ENCODE data around the gene KRTDAP. TPM values are rescaled to one million over a fixed set of nuclear protein-coding genes. Genes with fewer than 3 reads are reported as not detected.

Gene KRTDAP
- total and polyA plus RNA-seq, 9 of the 15 experiments (the other 6 are each of a cell fraction or from before 2014, with no cell fraction given) = not detected

DNA sequence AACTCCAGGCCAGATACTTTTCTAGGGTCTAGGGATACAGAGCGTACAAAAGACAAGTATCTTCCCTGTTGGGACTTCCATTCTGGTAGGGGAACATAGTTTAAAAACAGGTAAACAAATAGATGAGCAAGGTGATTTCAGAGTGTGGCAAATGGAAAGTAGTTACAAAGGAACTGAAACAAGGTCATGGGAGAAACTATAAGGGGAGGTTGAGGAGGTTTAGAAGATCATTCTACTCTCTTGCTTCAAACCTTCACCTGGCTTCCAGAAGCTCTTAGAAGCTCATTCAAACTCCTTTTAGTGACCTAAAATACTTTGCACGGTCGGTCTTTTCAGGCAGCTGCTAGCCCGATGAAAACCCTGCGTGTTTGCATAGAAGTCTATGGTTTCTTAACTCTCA, 33.1 kb downstream of the KRTDAP start (continued):
- TF ChIP-seq, protein P1, sequence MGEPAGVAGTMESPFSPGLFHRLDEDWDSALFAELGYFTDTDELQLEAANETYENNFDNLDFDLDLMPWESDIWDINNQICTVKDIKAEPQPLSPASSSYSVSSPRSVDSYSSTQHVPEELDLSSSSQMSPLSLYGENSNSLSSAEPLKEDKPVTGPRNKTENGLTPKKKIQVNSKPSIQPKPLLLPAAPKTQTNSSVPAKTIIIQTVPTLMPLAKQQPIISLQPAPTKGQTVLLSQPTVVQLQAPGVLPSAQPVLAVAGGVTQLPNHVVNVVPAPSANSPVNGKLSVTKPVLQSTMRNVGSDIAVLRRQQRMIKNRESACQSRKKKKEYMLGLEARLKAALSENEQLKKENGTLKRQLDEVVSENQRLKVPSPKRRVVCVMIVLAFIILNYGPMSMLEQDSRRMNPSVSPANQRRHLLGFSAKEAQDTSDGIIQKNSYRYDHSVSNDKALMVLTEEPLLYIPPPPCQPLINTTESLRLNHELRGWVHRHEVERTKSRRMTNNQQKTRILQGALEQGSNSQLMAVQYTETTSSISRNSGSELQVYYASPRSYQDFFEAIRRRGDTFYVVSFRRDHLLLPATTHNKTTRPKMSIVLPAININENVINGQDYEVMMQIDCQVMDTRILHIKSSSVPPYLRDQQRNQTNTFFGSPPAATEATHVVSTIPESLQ (CRISPR knock-in tag; IDR thresholded peaks at IDR 0.05) = no peak
- TF ChIP-seq ZNF316 (IDR thresholded peaks at IDR 0.05) (no peak), HNRNPLL (IDR thresholded peaks at IDR 0.05; ENCODE audit: low read depth, low read length, poor library complexity, severe bottlenecking) (no peak), ZNF551 (CRISPR knock-in tag; IDR thresholded peaks at IDR 0.05) (no peak)
- TF ChIP-seq, protein P2, sequence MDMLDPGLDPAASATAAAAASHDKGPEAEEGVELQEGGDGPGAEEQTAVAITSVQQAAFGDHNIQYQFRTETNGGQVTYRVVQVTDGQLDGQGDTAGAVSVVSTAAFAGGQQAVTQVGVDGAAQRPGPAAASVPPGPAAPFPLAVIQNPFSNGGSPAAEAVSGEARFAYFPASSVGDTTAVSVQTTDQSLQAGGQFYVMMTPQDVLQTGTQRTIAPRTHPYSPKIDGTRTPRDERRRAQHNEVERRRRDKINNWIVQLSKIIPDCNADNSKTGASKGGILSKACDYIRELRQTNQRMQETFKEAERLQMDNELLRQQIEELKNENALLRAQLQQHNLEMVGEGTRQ (CRISPR knock-in tag; IDR thresholded peaks at IDR 0.05) = no peak
- TF ChIP-seq, protein P3, sequence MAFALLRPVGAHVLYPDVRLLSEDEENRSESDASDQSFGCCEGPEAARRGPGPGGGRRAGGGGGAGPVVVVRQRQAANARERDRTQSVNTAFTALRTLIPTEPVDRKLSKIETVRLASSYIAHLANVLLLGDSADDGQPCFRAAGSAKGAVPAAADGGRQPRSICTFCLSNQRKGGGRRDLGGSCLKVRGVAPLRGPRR (CRISPR knock-in tag; IDR thresholded peaks at IDR 0.05) = no peak

DNA sequence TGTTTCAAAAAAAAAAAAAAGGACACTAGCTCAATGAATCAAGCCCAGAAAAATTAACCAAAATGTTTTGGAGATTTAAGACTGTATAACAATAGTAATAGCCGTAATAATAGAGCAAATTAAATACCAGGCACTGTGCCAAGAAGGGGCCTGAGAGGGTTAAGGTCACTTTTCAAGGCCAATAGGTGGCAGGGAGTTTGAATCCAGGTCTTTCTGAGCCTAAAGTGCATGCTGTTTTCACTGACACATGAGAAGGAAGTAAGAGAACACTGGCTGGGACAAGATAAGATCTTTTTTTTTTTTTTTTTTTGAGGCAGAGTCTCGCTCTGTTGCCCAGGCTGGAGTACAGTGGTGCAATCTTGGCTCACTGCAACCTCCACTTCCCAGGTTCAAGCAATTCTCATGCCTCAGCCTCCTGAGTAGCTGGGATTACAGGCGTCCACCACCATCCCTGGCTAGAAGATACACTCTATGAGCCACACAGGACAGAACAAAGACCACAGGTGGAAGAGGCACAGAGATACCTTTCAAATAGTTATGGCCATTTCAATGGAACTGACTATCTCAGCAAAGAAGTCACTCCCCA, 34.6 kb downstream of the KRTDAP start:
- no peaks in the 10 kb centered on the region for H4K20me1 ChIP-seq (replicated peaks; ENCODE audit: control insufficient read depth, insufficient read depth, low read length)
- WGBS (ENCODE audit: insufficient coverage, low coverage, missing lambda C conversion rate) = 13% methylated on average over 2 of the region's 3 CpGs
- no peaks in the 10 kb centered on the region for H3K4me1 ChIP-seq (replicated peaks in 1 of 2; ENCODE audit: control insufficient read depth in 2 of 2, insufficient read depth in 2 of 2, low read length in 2 of 2)
- in situ Hi-C loops (cut with MboI) = no loop called here
- H3K27ac ChIP-seq (ENCODE audit: extremely low read depth, low read depth, low read length) = no peak overlapping the region
- no peak overlapping the region for H2AFZ ChIP-seq (ENCODE audit: low read depth, low read length)
- no TSS peak for BruUV-seq (replicated peaks)
- H3K36me3 ChIP-seq (ENCODE audit: control insufficient read depth, insufficient read depth, low read length) = no peaks in the 10 kb centered on the region
- ChIA-PET CTCF (ENCODE audit: low intra/inter-chr PET ratio) (no interaction called here), POLR2A (interaction anchor here (0.6 kb wide), 1 partner anchor 494 kb away, joined by 3 read pairs; no protein-coding TSS in a partner anchor)
- H3K4me2 ChIP-seq (ENCODE audit: insufficient read depth, low read length) = no peak overlapping the region
- DNase-seq (ENCODE audit: extremely low read depth in 1 of 4, low spot score in 3 of 4) (no peak), ATAC-seq (no peak), FAIRE-seq (no peak)
- H3K79me2 ChIP-seq (ENCODE audit: control insufficient read depth, insufficient read depth, low read length) = no peaks in the 10 kb centered on the region
- intact Hi-C loops (cut with micrococcal nuclease) = no loop called here
- H3K27me3 ChIP-seq (ENCODE audit: control insufficient read depth in 2 of 2, insufficient read depth in 2 of 2, low read length in 2 of 2) = peaks cover 14 to 38% of the 10 kb centered on the region in 2 experiments; a peak in 3 of 5 replicates
- no peaks in the 10 kb centered on the region for H3K9me1 ChIP-seq (ENCODE audit: control insufficient read depth, insufficient read depth, low read length)
- no peaks in the 10 kb centered on the region for H3K9me3 ChIP-seq (replicated peaks; ENCODE audit: control insufficient read depth, insufficient read depth, low read depth, low read length)
- no peak overlapping the region for H3K9ac ChIP-seq (ENCODE audit: insufficient read depth in 1 of 2, low read depth in 2 of 2, low read length in 2 of 2)
- H3K4me3 ChIP-seq = no peak overlapping the region
- no peak for TF ChIP-seq HEY1 (CRISPR knock-in tag; IDR thresholded peaks at IDR 0.05; ENCODE audit: borderline replicate concordance)
- peak; percentile 67 for TF ChIP-seq ZNF384 (IDR thresholded peaks at IDR 0.05; ENCODE audit: low read depth, low read length)
- TF ChIP-seq, protein P4, sequence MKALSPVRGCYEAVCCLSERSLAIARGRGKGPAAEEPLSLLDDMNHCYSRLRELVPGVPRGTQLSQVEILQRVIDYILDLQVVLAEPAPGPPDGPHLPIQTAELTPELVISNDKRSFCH (CRISPR knock-in tag; IDR thresholded peaks at IDR 0.05) = no peak
- TF ChIP-seq, protein P4 (tag; IDR thresholded peaks at IDR 0.05) = no peak
- TF ChIP-seq ZFP1 (CRISPR knock-in tag; IDR thresholded peaks at IDR 0.05) = no peak
- TF ChIP-seq, protein P5, sequence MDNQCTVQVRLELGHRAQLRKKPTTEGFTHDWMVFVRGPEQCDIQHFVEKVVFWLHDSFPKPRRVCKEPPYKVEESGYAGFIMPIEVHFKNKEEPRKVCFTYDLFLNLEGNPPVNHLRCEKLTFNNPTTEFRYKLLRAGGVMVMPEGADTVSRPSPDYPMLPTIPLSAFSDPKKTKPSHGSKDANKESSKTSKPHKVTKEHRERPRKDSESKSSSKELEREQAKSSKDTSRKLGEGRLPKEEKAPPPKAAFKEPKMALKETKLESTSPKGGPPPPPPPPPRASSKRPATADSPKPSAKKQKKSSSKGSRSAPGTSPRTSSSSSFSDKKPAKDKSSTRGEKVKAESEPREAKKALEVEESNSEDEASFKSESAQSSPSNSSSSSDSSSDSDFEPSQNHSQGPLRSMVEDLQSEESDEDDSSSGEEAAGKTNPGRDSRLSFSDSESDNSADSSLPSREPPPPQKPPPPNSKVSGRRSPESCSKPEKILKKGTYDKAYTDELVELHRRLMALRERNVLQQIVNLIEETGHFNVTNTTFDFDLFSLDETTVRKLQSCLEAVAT (IDR thresholded peaks at IDR 0.05) = no peak
- peak; percentile 45; the same call in 1 of the 2 replicates for TF ChIP-seq BCOR (IDR thresholded peaks at IDR 0.05)
- peak; percentile 74; the same call in 1 of the 2 replicates for TF ChIP-seq ZNF121 (CRISPR knock-in tag; conservative IDR thresholded peaks at IDR 0.05)
- peak; percentile 76 for TF ChIP-seq NFIC (IDR thresholded peaks at IDR 0.05)
- TF ChIP-seq CREB1 (IDR thresholded peaks at IDR 0.05) = no peak
- TF ChIP-seq CREB1 (CRISPR knock-in tag; IDR thresholded peaks at IDR 0.05) = no peak

Measured in K562 (cell line).